Right lobe of liver (tissue), 6 donors: ENCODE results near the gene LDLR. TPM values are rescaled to one million over a fixed set of nuclear protein-coding genes. Genes with fewer than 3 reads are reported as not detected.
"Not testable (repeated sequence)": the region's sequence is repeated elsewhere in the genome, so short reads cannot be mapped to it uniquely, and the experiment has no call there.

ENCODE experiments used
- ATAC-seq, 4 donors: fragments of 200-7000 bp; cut with Tn5 transposase; one replicate each; pipeline ENCODE4 v1.9.1; 2020; ENCODE audit warnings: mild to moderate bottlenecking in 4 of 4, moderate library complexity in 4 of 4
- DNase-seq, 3 donors: peaks; one replicate each; pipeline ENCODE4 v3.0.0-alpha.2; 2020
- H3K27ac ChIP-seq, 3 donors: fragments of 200-600 bp; one replicate each; pipeline ENCODE4 v1.8.0; 2022
- H3K27me3 ChIP-seq, 2 donors: fragments of 200-600 bp; one replicate each; pipeline ENCODE4 v1.8.0; 2022
- H3K36me3 ChIP-seq, 4 donors: fragments of 200-600 bp; sonication (generic) in 1 of 4; one replicate each; pipeline versions ENCODE4 v1.5.1 to v1.8.0; 2017 to 2022; ENCODE audit warnings: control low read depth in 1 of 4
- H3K4me1 ChIP-seq, 4 donors: fragments of 200-600 bp; sonication (generic) in 1 of 4; one replicate each; pipeline versions ENCODE4 v1.5.1 to v1.8.0; 2017 to 2022; ENCODE audit warnings: control low read depth in 1 of 4
- H3K4me3 ChIP-seq, 3 donors: fragments of 200-600 bp; one replicate each; pipeline ENCODE4 v1.8.0; 2022
- H3K9me3 ChIP-seq, 4 donors: fragments of 200-600 bp; sonication (generic) in 1 of 4; one replicate each; pipeline versions ENCODE4 v1.5.1 to v1.8.0; 2017 to 2022; ENCODE audit warnings: control low read depth in 1 of 4
- POLR2A ChIP-seq: fragments of 450-650 bp; IDR thresholded peaks from one replicate; pipeline ENCODE4 v1.6.1; 2017; ENCODE audit warnings: antibody characterized with exemption, mild to moderate bottlenecking
- WGBS: methylation state at CpG from one replicate; pipeline ENCODE4 v1.1.6; 2018; ENCODE audit warnings: low coverage, low lambda C conversion rate; ENCODE audit not compliant: insufficient coverage; ENCODE audit errors: missing lambda C conversion rate; 5-methylcytosine and 5-hydroxymethylcytosine counted together
- intact Hi-C, 2 donors: fragments of 100-400 bp; cut with DNase I; formaldehyde crosslinking; loops; one replicate each; pipeline versions ENCODE4 v1.11.2 to v1.14.1; 2022
- total RNA-seq, 6 experiments: library from RNA; depleted of rRNA in 2 of 6; stranded (reverse); fragments of >200 nt in 2 of 6; fragmentation: NEBNext Ultra II Directional in 3 of 6; extraction: Animal tissue kit (Norgen Biotek cat#: 25700) in 3 of 6; gene quantifications; one replicate each; pipeline versions ENCODE4 v1.1.0 to v1.2.4, GENCODE V29; 2016 to 2023
- TF ChIP-seq, protein P1 (sequence below), 4 donors: fragments of 200-600 bp in 3 of 4; fragments of 450-650 bp in 1 of 4; IDR thresholded peaks; one replicate each; pipeline versions ENCODE4 v1.5.1 to v1.8.0; 2016 to 2022; ENCODE audit warnings: antibody characterized with exemption in 4 of 4, mild to moderate bottlenecking in 2 of 4
- donor health status: DM: no; HTN: yes; CAD: no.
- donor health status: DM: no; HTN: no; CAD: no.
- donor health status: DM: no; HTN: no; CAD: no.
- donor health status: DM: no; HTN: yes; CAD: no.
- donor health status: DM: no; HTN: yes; CAD: no.

Gene LDLR
- total RNA-seq, 6 experiments from 2014 or later, result 8.6 to 117 (median 26.8) TPM

GRCh38 chr19:11115895-11116446 lies 26.7 kb downstream of the LDLR start:
- DNase-seq, result no peak
- Histone ChIP-seq H3K9me3 (no peaks in the 10 kb centered on the region), H3K27ac (no peak overlapping the region), H3K27me3 (no peaks in the 10 kb centered on the region), H3K36me3 (peaks cover 13 to 98% (median 58%) of the 10 kb centered on the region in 4 donors), H3K4me1 (peaks cover 0 to 18% (median 6%) of the 10 kb centered on the region in 4 donors), H3K4me3 (no peak overlapping the region)
- TF ChIP-seq POLR2A, result no peak
- 85% methylated on average over 3 of the region's 11 CpGs for WGBS
- intact Hi-C loops, result loop anchor here in 1 of 2 donors (10.0 kb wide), 1 partner anchor 81 kb away; no protein-coding TSS in a partner anchor
- ATAC-seq, result no peak

DNA sequence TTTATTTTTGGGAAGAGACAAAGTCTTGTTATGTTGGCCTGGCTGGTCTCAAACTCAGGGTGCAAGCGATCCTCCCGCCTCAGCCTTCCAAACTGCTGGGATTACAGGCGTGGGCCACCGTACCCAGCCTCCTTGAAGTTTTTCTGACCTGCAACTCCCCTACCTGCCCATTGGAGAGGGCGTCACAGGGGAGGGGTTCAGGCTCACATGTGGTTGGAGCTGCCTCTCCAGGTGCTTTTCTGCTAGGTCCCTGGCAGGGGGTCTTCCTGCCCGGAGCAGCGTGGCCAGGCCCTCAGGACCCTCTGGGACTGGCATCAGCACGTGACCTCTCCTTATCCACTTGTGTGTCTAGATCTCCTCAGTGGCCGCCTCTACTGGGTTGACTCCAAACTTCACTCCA lies 27.2 kb downstream of the LDLR start:
- Histone ChIP-seq H3K27ac (no peak overlapping the region), H3K27me3 (no peaks in the 10 kb centered on the region), H3K9me3 (no peaks in the 10 kb centered on the region), H3K36me3 (peaks cover 10 to 98% (median 55%) of the 10 kb centered on the region in 4 donors), H3K4me3 (no peak overlapping the region), H3K4me1 (peaks cover 0 to 18% (median 6%) of the 10 kb centered on the region in 4 donors)
- WGBS, result 92% methylated on average over 5 of the region's 9 CpGs
- DNase-seq, result no peak
- ATAC-seq, result no peak
- intact Hi-C loops, result loop anchor here in 1 of 2 donors (10.0 kb wide), 1 partner anchor 82 kb away; no protein-coding TSS in a partner anchor
- no peak for TF ChIP-seq POLR2A
- TF ChIP-seq, protein P1, sequence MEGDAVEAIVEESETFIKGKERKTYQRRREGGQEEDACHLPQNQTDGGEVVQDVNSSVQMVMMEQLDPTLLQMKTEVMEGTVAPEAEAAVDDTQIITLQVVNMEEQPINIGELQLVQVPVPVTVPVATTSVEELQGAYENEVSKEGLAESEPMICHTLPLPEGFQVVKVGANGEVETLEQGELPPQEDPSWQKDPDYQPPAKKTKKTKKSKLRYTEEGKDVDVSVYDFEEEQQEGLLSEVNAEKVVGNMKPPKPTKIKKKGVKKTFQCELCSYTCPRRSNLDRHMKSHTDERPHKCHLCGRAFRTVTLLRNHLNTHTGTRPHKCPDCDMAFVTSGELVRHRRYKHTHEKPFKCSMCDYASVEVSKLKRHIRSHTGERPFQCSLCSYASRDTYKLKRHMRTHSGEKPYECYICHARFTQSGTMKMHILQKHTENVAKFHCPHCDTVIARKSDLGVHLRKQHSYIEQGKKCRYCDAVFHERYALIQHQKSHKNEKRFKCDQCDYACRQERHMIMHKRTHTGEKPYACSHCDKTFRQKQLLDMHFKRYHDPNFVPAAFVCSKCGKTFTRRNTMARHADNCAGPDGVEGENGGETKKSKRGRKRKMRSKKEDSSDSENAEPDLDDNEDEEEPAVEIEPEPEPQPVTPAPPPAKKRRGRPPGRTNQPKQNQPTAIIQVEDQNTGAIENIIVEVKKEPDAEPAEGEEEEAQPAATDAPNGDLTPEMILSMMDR (IDR thresholded peaks at IDR 0.05), result no peak

GRCh38 chr19:11121963-11122362 lies 32.7 kb downstream of the LDLR start:
- intact Hi-C loops, DNase-seq: not testable (repeated sequence)
- WGBS, result 97% methylated on average over 7 of the region's 17 CpGs

GRCh38 chr19:11123114-11123513 lies 33.9 kb downstream of the LDLR start:
- intact Hi-C loops, result no loop called here
- ATAC-seq, result no peak
- Histone ChIP-seq H3K4me1 (peaks cover 0 to 10% (median 3%) of the 10 kb centered on the region in 4 donors), H3K27me3 (no peaks in the 10 kb centered on the region), H3K27ac (no peak overlapping the region), H3K36me3 (peaks cover 17 to 91% (median 55%) of the 10 kb centered on the region in 4 donors), H3K4me3 (no peak overlapping the region), H3K9me3 (no peaks in the 10 kb centered on the region)
- TF ChIP-seq, protein P1 (IDR thresholded peaks at IDR 0.05), result no peak
- no peak for TF ChIP-seq POLR2A
- WGBS, result 82% methylated on average over 5 of the region's 13 CpGs
- no peak for DNase-seq

More at GRCh38 chr19:11121963-11122362, 32.7 kb downstream of the LDLR start:
- H3K4me3 ChIP-seq, H3K27me3 ChIP-seq, H3K9me3 ChIP-seq, H3K4me1 ChIP-seq, H3K27ac ChIP-seq, ATAC-seq: not testable (repeated sequence)
- peaks cover 10 to 91% (median 54%) of the 10 kb centered on the region in 4 donors for H3K36me3 ChIP-seq

DNA sequence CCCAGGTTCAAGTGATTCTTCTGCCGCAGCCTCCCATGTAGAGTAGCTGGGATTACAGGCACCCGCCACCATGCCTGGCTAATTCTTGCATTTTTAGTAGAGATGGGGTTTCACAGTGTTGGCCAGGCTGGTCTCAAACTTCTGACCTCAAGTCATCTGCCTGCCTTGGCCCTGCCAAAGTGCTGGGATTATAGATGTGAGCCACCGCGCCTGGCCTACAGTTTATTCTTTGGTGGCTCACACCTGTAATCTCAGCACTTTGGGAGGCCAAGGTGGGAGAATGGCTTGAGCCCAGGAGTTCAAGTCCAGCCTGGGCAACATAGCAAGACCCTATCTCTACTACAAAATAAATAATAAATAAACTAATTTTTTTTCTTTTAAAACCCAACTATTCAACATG lies 34.9 kb downstream of the LDLR start:
- WGBS, result 82% methylated on average over 2 of the region's 4 CpGs
- H3K36me3 ChIP-seq, result peaks cover 16 to 93% (median 55%) of the 10 kb centered on the region in 4 donors
- H3K9me3 ChIP-seq, DNase-seq, ATAC-seq, H3K27ac ChIP-seq, H3K4me3 ChIP-seq, intact Hi-C loops, H3K27me3 ChIP-seq: not testable (repeated sequence)
- H3K4me1 ChIP-seq, result peaks cover 0 to 19% (median 5%) of the 10 kb centered on the region in 4 donors

DNA sequence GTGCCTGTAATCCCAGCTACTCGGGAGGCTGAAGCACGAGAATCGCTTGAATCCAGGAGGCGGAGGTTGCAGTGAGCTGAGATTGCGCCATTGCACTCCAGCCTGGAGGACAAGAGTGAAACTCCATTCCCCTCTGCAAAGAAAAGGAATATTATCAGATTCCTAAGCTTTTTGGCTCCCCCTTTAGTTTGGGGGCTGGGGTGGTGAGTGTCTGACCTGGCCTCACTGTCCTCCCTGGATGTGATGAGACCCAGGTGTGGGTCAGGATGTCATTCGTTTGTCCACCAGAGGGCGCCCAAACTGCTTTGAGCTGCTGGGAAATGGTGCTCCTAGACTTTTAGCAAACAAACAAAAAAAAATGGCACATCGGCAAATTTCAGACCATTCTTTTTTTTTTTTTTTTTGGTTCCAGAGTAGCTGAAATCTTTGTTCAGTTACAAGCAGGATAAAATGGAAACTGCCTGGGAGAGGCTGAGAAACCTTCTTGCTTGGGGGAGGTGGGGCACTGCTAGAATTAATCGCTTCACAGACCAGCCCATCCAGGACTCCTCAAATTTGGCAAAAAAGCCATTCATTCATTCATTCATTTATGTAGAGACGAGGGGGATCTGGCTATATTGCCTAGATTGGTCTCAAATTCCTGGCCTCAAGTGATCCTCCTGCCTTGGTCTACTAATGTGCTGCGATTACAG lies 36.9 kb downstream of the LDLR start:
- Histone ChIP-seq H3K36me3 (peaks cover 15 to 93% (median 57%) of the 10 kb centered on the region in 4 donors), H3K9me3 (no peaks in the 10 kb centered on the region), H3K4me1 (peaks cover 0 to 35% (median 11%) of the 10 kb centered on the region in 4 donors), H3K27me3 (no peaks in the 10 kb centered on the region), H3K27ac (no peak overlapping the region), H3K4me3 (no peak overlapping the region)
- TF ChIP-seq, protein P1 (IDR thresholded peaks at IDR 0.05), result peak; percentile 65 to 81 (median 72)
- TF ChIP-seq POLR2A, result no peak
- 49% methylated on average over 10 of the region's 11 CpGs for WGBS
- ATAC-seq (peak; percentile 43 to 69 (median 60)), DNase-seq (peak; percentile 73 to 82 (median 77))
- intact Hi-C loops, result no loop called here
